Endothelial cell of umbilical vein (primary cell): ENCODE results near the gene LAMB3.

Source experiments
- POLR2A ChIP-seq: IDR thresholded peaks from 2 replicates; pipeline ENCODE4 v1.6.1; 2012; ENCODE audit warnings: low read depth, mild to moderate bottlenecking, control low read depth, low read length
- TF ChIP-seq, protein P1 (sequence below): IDR thresholded peaks from 2 replicates; pipeline ENCODE4 v1.6.1; 2011; ENCODE audit not compliant: insufficient read depth, insufficient read length
- TF ChIP-seq, protein P2 (sequence below), 2 donors: IDR thresholded peaks; 1 replicate in 1 of 2; 2 replicates in 1 of 2; pipeline ENCODE4 v1.5.1; 2011; ENCODE audit warnings: low read length in 2 of 2, mild to moderate bottlenecking in 2 of 2, moderate library complexity in 2 of 2, control low read depth in 1 of 2, inconsistent platforms in 1 of 2, low read depth in 1 of 2; ENCODE audit not compliant: insufficient read depth in 1 of 2; ENCODE audit errors: extremely low read depth in 1 of 2

DNA sequence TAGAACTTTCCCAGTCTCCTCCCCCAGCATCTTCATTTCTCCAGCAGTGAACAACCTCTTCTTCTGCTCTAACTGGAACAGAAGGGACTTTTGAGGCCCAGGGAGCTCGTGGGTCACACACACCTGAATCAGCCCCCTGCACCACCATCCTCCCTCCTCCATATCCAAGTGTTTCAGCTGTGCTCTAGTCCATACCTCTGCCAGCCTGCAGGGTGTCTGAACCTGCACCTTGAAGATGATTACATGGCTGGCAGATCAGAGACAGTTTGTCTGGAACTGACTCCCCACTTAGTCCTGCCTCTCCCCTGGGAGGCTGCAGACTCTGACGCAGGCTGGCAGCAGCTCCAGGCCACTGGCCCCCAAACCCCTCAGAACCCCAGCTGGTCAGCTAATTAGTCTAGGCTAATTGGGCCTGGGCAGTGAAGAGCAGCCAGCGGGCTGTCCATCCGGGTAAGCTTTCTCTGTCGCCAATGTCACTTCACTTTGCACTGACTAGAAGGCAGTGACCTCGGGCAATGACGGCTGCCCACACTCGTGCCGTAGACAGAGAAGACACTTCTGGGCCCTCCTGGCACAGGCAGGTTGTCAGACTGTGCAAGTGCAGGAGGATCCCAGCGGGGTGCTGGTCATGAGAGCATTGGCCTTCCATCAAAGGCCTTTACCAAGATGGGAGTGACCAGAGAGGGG, 56.5 kb downstream of the LAMB3 start:
- TF ChIP-seq, protein P1, sequence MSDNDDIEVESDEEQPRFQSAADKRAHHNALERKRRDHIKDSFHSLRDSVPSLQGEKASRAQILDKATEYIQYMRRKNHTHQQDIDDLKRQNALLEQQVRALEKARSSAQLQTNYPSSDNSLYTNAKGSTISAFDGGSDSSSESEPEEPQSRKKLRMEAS, result no peak
- TF ChIP-seq, protein P2, sequence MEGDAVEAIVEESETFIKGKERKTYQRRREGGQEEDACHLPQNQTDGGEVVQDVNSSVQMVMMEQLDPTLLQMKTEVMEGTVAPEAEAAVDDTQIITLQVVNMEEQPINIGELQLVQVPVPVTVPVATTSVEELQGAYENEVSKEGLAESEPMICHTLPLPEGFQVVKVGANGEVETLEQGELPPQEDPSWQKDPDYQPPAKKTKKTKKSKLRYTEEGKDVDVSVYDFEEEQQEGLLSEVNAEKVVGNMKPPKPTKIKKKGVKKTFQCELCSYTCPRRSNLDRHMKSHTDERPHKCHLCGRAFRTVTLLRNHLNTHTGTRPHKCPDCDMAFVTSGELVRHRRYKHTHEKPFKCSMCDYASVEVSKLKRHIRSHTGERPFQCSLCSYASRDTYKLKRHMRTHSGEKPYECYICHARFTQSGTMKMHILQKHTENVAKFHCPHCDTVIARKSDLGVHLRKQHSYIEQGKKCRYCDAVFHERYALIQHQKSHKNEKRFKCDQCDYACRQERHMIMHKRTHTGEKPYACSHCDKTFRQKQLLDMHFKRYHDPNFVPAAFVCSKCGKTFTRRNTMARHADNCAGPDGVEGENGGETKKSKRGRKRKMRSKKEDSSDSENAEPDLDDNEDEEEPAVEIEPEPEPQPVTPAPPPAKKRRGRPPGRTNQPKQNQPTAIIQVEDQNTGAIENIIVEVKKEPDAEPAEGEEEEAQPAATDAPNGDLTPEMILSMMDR (IDR thresholded peaks at IDR 0.05; ENCODE audit: extremely low read depth in 1 of 2, insufficient read depth in 1 of 2, low read depth in 1 of 2, low read length in 2 of 2), result no peak
- TF ChIP-seq POLR2A, result no peak
